CD14-positive monocyte (primary cell): ENCODE results near the gene GREM1. TPM values are rescaled to one million over a fixed set of nuclear protein-coding genes. Genes with fewer than 3 reads are reported as not detected.
A peak's percentile ranks its signal among the peaks of the same experiment; 100 is the strongest.

ENCODE experiments used
- DNase-seq, 3 donors: peaks; one replicate each; pipeline ENCODE4 v3.0.0-alpha.2; 2011 to 2022
- H2AFZ ChIP-seq: 2 replicates; pipeline ENCODE4 v1.6.0; 2012; ENCODE audit warnings: mild to moderate bottlenecking, low read depth, low read length, inconsistent platforms; ENCODE audit not compliant: insufficient read depth, poor library complexity, severe bottlenecking
- H3K27ac ChIP-seq, 2 donors: 1 replicate in 1 of 2; 2 replicates in 1 of 2; pipeline ENCODE4 v1.5.1; 2012 to 2013; ENCODE audit warnings: low read length in 2 of 2, control low read depth in 1 of 2, inconsistent platforms in 1 of 2, low read depth in 1 of 2, mild to moderate bottlenecking in 1 of 2
- H3K27me3 ChIP-seq, 2 donors: one replicate each; pipeline versions ENCODE4 v1.6.0 to v1.6.1; 2011 to 2013; ENCODE audit warnings: low read length in 2 of 2; ENCODE audit not compliant: control insufficient read depth in 2 of 2, insufficient read depth in 2 of 2
- H3K36me3 ChIP-seq, 2 donors: replicated peaks in 1 of 2; 1 replicate in 1 of 2; 2 replicates in 1 of 2; pipeline versions ENCODE4 v1.5.1 to v1.6.1; 2012 to 2013; ENCODE audit warnings: low read length in 2 of 2, control low read depth in 1 of 2, inconsistent platforms in 1 of 2, mild to moderate bottlenecking in 1 of 2; ENCODE audit not compliant: insufficient read depth in 2 of 2, control insufficient read depth in 1 of 2
- H3K4me1 ChIP-seq, 2 donors: 1 replicate in 1 of 2; 2 replicates in 1 of 2; pipeline versions ENCODE4 v1.5.1 to v1.6.1; 2012 to 2013; ENCODE audit warnings: low read length in 2 of 2, control low read depth in 1 of 2, inconsistent platforms in 1 of 2, mild to moderate bottlenecking in 1 of 2, moderate library complexity in 1 of 2; ENCODE audit not compliant: insufficient read depth in 2 of 2, control insufficient read depth in 1 of 2
- H3K4me2 ChIP-seq: replicated peaks from 2 replicates; pipeline ENCODE3; 2012; ENCODE audit warnings: low read length, moderate library complexity, mild to moderate bottlenecking; ENCODE audit not compliant: poor library complexity, severe bottlenecking; ENCODE audit errors: extremely low read depth
- H3K4me3 ChIP-seq, 3 experiments: fragments of 200-600 bp in 1 of 3; sonication (generic) in 1 of 3; replicated peaks in 1 of 3; 1 replicate in 2 of 3; 2 replicates in 1 of 3; pipeline ENCODE4 v1.5.1; 2011 to 2013; ENCODE audit warnings: low read length in 3 of 3, mild to moderate bottlenecking in 3 of 3, control low read depth in 2 of 3, low read depth in 2 of 3, inconsistent platforms in 1 of 3, moderate library complexity in 1 of 3
- H3K79me2 ChIP-seq: 2 replicates; pipeline ENCODE4 v1.6.0; 2012; ENCODE audit warnings: mild to moderate bottlenecking, control low read depth, inconsistent platforms, low read length, moderate library complexity; ENCODE audit not compliant: insufficient read depth
- H3K9ac ChIP-seq: 2 replicates; pipeline ENCODE4 v1.6.0; 2017; ENCODE audit warnings: low read length, mild to moderate bottlenecking; ENCODE audit not compliant: insufficient read depth, poor library complexity, severe bottlenecking
- H3K9me3 ChIP-seq, 2 donors: replicated peaks in 1 of 2; 1 replicate in 1 of 2; 2 replicates in 1 of 2; pipeline versions ENCODE4 v1.5.1 to v1.6.1; 2012 to 2013; ENCODE audit warnings: low read length in 2 of 2, control low read depth in 1 of 2; ENCODE audit not compliant: control insufficient read depth in 1 of 2, insufficient read depth in 1 of 2
- H4K20me1 ChIP-seq: 2 replicates; pipeline ENCODE4 v1.6.0; 2012; ENCODE audit warnings: mild to moderate bottlenecking, low read length, control low read depth, moderate library complexity; ENCODE audit not compliant: insufficient read depth
- H3K27ac Mint-ChIP-seq, 7 donors: one replicate each; pipeline ENCODE4 v1.8.0; 2020; ENCODE audit warnings: mild to moderate bottlenecking in 7 of 7, mixed read lengths in 7 of 7, moderate library complexity in 6 of 7, inconsistent platforms in 2 of 7
- H3K27me3 Mint-ChIP-seq, 3 donors: one replicate each; pipeline ENCODE4 v1.8.0; 2021 to 2022; ENCODE audit warnings: low read depth in 3 of 3, mild to moderate bottlenecking in 3 of 3, mixed read lengths in 3 of 3, moderate library complexity in 3 of 3, inconsistent platforms in 1 of 3
- H3K36me3 Mint-ChIP-seq, 2 donors: one replicate each; pipeline ENCODE4 v1.8.0; 2020; ENCODE audit warnings: mixed read lengths in 2 of 2, inconsistent platforms in 1 of 2, mild to moderate bottlenecking in 1 of 2
- H3K4me1 Mint-ChIP-seq: one replicate; pipeline ENCODE4 v1.8.0; 2020; ENCODE audit warnings: mild to moderate bottlenecking, mixed read lengths
- H3K4me3 Mint-ChIP-seq, 2 donors: one replicate each; pipeline ENCODE4 v1.8.0; 2020; ENCODE audit warnings: mild to moderate bottlenecking in 2 of 2, mixed read lengths in 2 of 2, moderate library complexity in 1 of 2
- H3K9me3 Mint-ChIP-seq, 7 donors: one replicate each; pipeline ENCODE4 v1.8.0; 2020 to 2022; ENCODE audit warnings: mixed read lengths in 7 of 7, mild to moderate bottlenecking in 6 of 7, moderate library complexity in 6 of 7, inconsistent platforms in 2 of 7
- WGBS: methylation state at CpG from one replicate; pipeline ENCODE4 v1.1.5; 2013; ENCODE audit warnings: missing lambda C conversion rate; ENCODE audit not compliant: insufficient coverage; 5-methylcytosine and 5-hydroxymethylcytosine counted together
- intact Hi-C, 2 donors: fragments of 100-400 bp; cut with micrococcal nuclease; formaldehyde crosslinking; loops; one replicate each; pipeline versions ENCODE4 v1.15.0 to v1.15.1; 2023
- polyA plus RNA-seq, 3 donors: library from polyadenylated mRNA; depleted of rRNA in 1 of 3; unstranded in 2 of 3; stranded (reverse) in 1 of 3; fragments of 300-500 nt in 2 of 3; fragments of >200 nt in 1 of 3; fragmentation: Illumina TruSeq in 2 of 3; gene quantifications; 1 replicate in 2 of 3; 2 replicates in 1 of 3; pipeline ENCODE4 v1.2.3, GENCODE V29; 2012 to 2021
- TF ChIP-seq, protein P1 (sequence below): fragments of 200-600 bp; IDR thresholded peaks from one replicate; pipeline ENCODE4 v1.8.0; 2022; ENCODE audit warnings: antibody characterized with exemption, mild to moderate bottlenecking

GREM1 gene
- polyA plus RNA-seq, 3 donors: not detected

DNA sequence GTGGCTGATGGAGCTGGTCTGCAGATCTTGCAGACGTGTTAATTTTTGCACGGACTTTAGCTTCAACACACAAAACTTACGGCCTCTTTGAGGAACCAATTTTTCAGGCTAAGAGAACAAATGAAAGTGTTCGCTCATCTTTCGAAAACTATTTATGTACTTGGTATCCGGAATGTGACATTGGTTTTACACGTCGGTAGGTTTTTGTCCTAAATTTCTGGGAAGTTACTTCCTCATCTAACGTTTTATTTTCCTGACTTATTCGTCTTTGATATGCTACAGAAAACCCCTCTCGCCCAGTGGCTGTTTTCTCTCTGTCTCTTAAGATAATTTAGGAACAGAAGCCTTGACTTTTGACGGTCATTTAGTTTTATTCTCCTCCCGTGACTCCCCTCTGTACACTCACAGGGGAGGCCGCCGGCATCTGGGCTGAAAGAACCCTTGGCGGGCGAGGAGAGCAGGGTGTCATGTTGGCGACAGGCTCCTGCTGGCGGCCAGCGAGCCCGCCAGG is 834 bp upstream of the GREM1 start:
- peaks cover 86 to 90% of the 10 kb centered on the region in 2 donors for H3K27me3 ChIP-seq
- no peaks in the 10 kb centered on the region for H4K20me1 ChIP-seq
- H3K4me3 ChIP-seq: peak overlapping the region in 2 of 3 experiments; percentile 39 to 57
- WGBS: 5% methylated on average over 6 of the region's 21 CpGs
- peaks cover 22 to 30% of the 10 kb centered on the region in 2 donors for H3K4me1 ChIP-seq
- peaks cover 0 to 12% (median 6%) of the 10 kb centered on the region in 7 donors for H3K9me3 Mint-ChIP-seq
- H3K4me3 Mint-ChIP-seq: peak overlapping the region; percentile 52 to 85
- peak overlapping the region; percentile 0 for H2AFZ ChIP-seq
- no peak overlapping the region for H3K9ac ChIP-seq
- TF ChIP-seq, protein P1, sequence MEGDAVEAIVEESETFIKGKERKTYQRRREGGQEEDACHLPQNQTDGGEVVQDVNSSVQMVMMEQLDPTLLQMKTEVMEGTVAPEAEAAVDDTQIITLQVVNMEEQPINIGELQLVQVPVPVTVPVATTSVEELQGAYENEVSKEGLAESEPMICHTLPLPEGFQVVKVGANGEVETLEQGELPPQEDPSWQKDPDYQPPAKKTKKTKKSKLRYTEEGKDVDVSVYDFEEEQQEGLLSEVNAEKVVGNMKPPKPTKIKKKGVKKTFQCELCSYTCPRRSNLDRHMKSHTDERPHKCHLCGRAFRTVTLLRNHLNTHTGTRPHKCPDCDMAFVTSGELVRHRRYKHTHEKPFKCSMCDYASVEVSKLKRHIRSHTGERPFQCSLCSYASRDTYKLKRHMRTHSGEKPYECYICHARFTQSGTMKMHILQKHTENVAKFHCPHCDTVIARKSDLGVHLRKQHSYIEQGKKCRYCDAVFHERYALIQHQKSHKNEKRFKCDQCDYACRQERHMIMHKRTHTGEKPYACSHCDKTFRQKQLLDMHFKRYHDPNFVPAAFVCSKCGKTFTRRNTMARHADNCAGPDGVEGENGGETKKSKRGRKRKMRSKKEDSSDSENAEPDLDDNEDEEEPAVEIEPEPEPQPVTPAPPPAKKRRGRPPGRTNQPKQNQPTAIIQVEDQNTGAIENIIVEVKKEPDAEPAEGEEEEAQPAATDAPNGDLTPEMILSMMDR: no peak
- intact Hi-C loops: no loop called here
- H3K27me3 Mint-ChIP-seq: peaks cover 79 to 92% (median 84%) of the 10 kb centered on the region in 3 donors
- H3K4me1 Mint-ChIP-seq: peaks cover 25% of the 10 kb centered on the region
- H3K27ac Mint-ChIP-seq: peak overlapping the region in 1 of 7 donors; percentile 30
- H3K4me2 ChIP-seq: peak overlapping the region; percentile 68
- peak in 1 of 3 donors; percentile 1 for DNase-seq
- peaks cover 3 to 23% of the 10 kb centered on the region in 2 donors for H3K9me3 ChIP-seq
- H3K79me2 ChIP-seq: no peaks in the 10 kb centered on the region
- peaks cover 0 to 4% of the 10 kb centered on the region in 2 donors for H3K36me3 Mint-ChIP-seq
- no peaks in the 10 kb centered on the region for H3K36me3 ChIP-seq
- H3K27ac ChIP-seq: no peak overlapping the region

DNA sequence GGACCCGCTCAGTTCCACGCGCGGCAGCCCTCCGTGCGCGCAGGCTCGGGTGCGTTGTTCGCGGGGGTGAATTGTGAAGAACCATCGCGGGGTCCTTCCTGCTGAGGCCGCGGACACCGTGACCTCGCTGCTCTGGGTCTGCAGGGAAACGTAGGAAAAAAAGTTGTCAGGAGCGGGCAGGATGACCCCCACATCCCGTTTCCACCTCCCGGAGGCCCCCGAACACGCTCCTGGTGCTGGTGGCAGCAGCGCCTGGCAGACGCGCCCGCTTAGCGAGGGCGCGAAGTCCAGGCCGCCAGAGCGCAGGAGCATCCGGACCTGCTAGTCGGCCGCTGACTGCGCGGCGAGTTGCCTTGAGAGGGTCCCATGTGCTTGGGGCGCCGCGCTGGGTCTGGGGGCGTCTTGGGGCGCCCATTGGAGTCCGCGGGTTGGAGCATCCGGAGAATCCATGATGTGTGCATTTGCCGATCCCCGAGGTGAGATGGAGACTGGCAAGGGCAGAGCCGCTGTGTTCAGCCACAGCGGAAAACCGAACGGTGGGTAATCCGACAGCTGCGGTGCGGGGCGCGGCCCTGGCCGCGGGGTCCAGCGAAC is 520 bp downstream of the GREM1 start:
- Histone ChIP-seq H3K4me2 (peak overlapping the region; percentile 68), H3K27ac (no peak overlapping the region), H3K27me3 (peaks cover 84 to 93% of the 10 kb centered on the region in 2 donors), H3K36me3 (no peaks in the 10 kb centered on the region), H3K9me3 (peaks cover 3 to 23% of the 10 kb centered on the region in 2 donors), H4K20me1 (no peaks in the 10 kb centered on the region), H3K79me2 (no peaks in the 10 kb centered on the region), H2AFZ (peak overlapping the region; percentile 42), H3K4me1 (peaks cover 22 to 30% of the 10 kb centered on the region in 2 donors), H3K9ac (no peak overlapping the region), H3K4me3 (peak overlapping the region in 1 of 3 experiments; percentile 57)
- peak overlapping the region in 1 of 2 donors; percentile 82 for H3K4me3 Mint-ChIP-seq
- H3K36me3 Mint-ChIP-seq: peaks cover 0 to 4% of the 10 kb centered on the region in 2 donors
- peaks cover 0 to 12% (median 6%) of the 10 kb centered on the region in 7 donors for H3K9me3 Mint-ChIP-seq
- no peak overlapping the region for H3K27ac Mint-ChIP-seq
- intact Hi-C loops: no loop called here
- TF ChIP-seq, protein P1: no peak
- no peak for DNase-seq
- peaks cover 25% of the 10 kb centered on the region for H3K4me1 Mint-ChIP-seq
- H3K27me3 Mint-ChIP-seq: peaks cover 83 to 95% (median 84%) of the 10 kb centered on the region in 3 donors
- 4% methylated on average over 59 of the region's 60 CpGs for WGBS
